Hematopoietic multipotent progenitor cell (in vitro differentiated cells): ENCODE measurements around the gene VPS37C. TPM values are rescaled to one million over a fixed set of nuclear protein-coding genes. Genes with fewer than 3 reads are reported as not detected.
"Not testable (repeated sequence)": the region's sequence is repeated elsewhere in the genome, so short reads cannot be mapped to it uniquely, and the experiment has no call there.

Experiments used
- DNase-seq, 3 donors: peaks; one replicate each; pipeline ENCODE4 v3.0.0-alpha.2; 2011 to 2015; ENCODE audit warnings: low read depth in 2 of 3, low spot score in 2 of 3
- total RNA-seq: library from RNA; depleted of rRNA; stranded (reverse); fragments of >200 nt; gene quantifications from one replicate; pipeline ENCODE4 v1.2.3, GENCODE V29; 2012

Gene VPS37C
- 6.7 TPM for total RNA-seq

GRCh38 chr11:61161190-61162091, at the start of gene VPS37C:
Gene VPS37C, minus strand, starts transcription at chr11:61161426. Its CDS starts 22,597 bp downstream, at chr11:61138829.
- DNase-seq = peak; percentile 93 to 97 (median 94)

GRCh38 chr11:61210629-61211028, 49.4 kb upstream of the VPS37C start:
- DNase-seq = not testable (repeated sequence)

GRCh38 chr11:61207636-61208310, 46.5 kb upstream of the VPS37C start:
- DNase-seq = not testable (repeated sequence)

- DNase-seq = not testable (repeated sequence)
Measured at GRCh38 chr11:61204502-61205059, 43.4 kb upstream of the VPS37C start.

GRCh38 chr11:61203873-61204272, 42.6 kb upstream of the VPS37C start:
- not testable (repeated sequence) for DNase-seq

GRCh38 chr11:61202950-61203746, 41.9 kb upstream of the VPS37C start, which contains the start of gene PGA3:
Gene PGA3, plus strand, starts transcription at chr11:61203515. Its CDS starts 50 bp downstream, at chr11:61203565.
- DNase-seq = not testable (repeated sequence)

GRCh38 chr11:61201476-61201875, 40.2 kb upstream of the VPS37C start:
- DNase-seq = no peak

- no peak for DNase-seq
Measured at GRCh38 chr11:61198948-61199523, 37.8 kb upstream of the VPS37C start.

GRCh38 chr11:61198361-61198760, 37.1 kb upstream of the VPS37C start:
- no peak for DNase-seq

- DNase-seq = no peak
Measured at GRCh38 chr11:61195719-61196118, 34.5 kb upstream of the VPS37C start.

- no peak for DNase-seq
Measured at GRCh38 chr11:61194981-61195695, 33.9 kb upstream of the VPS37C start.

GRCh38 chr11:61194169-61194671, 33.0 kb upstream of the VPS37C start:
- DNase-seq = no peak

GRCh38 chr11:61193596-61193995, 32.4 kb upstream of the VPS37C start:
- DNase-seq = no peak

- DNase-seq = no peak
Measured at GRCh38 chr11:61189933-61190332, 28.7 kb upstream of the VPS37C start.

- peak; percentile 56 to 82 (median 80) for DNase-seq
Measured at GRCh38 chr11:61187505-61188130, 26.4 kb upstream of the VPS37C start.

GRCh38 chr11:61186504-61186903, 25.3 kb upstream of the VPS37C start:
- DNase-seq = no peak

- no peak for DNase-seq
Measured at GRCh38 chr11:61183645-61184044, 22.4 kb upstream of the VPS37C start.

- no peak for DNase-seq
Measured at GRCh38 chr11:61181489-61181888, 20.3 kb upstream of the VPS37C start.

GRCh38 chr11:61180205-61180604, 19.0 kb upstream of the VPS37C start:
- not testable (repeated sequence) for DNase-seq
